Cardiac fibroblast (primary cell): Measurements from ENCODE around the gene RHBDF1.

ENCODE experiments used
- DNase-seq, 2 donors: peaks; one replicate each; pipeline versions ENCODE4 v3.0.0 to v3.0.0-alpha.2; 2010; ENCODE audit warnings: low read depth in 2 of 2
- H3K4me3 ChIP-seq, 2 donors: replicated peaks in 1 of 2; 1 replicate in 1 of 2; 2 replicates in 1 of 2; pipeline ENCODE4 v1.5.1; 2011; ENCODE audit warnings: low read depth in 2 of 2, low read length in 2 of 2, mild to moderate bottlenecking in 2 of 2, moderate library complexity in 1 of 2
- TF ChIP-seq, protein P1 (sequence below): IDR thresholded peaks from one replicate; pipeline ENCODE4 v1.5.1; 2011; ENCODE audit warnings: low read depth, mild to moderate bottlenecking, low read length, inconsistent platforms

Gene RHBDF1

GRCh38 chr16:57711-58110 lies 14.7 kb downstream of the RHBDF1 start:
- TF ChIP-seq, protein P1, sequence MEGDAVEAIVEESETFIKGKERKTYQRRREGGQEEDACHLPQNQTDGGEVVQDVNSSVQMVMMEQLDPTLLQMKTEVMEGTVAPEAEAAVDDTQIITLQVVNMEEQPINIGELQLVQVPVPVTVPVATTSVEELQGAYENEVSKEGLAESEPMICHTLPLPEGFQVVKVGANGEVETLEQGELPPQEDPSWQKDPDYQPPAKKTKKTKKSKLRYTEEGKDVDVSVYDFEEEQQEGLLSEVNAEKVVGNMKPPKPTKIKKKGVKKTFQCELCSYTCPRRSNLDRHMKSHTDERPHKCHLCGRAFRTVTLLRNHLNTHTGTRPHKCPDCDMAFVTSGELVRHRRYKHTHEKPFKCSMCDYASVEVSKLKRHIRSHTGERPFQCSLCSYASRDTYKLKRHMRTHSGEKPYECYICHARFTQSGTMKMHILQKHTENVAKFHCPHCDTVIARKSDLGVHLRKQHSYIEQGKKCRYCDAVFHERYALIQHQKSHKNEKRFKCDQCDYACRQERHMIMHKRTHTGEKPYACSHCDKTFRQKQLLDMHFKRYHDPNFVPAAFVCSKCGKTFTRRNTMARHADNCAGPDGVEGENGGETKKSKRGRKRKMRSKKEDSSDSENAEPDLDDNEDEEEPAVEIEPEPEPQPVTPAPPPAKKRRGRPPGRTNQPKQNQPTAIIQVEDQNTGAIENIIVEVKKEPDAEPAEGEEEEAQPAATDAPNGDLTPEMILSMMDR = no peak
- DNase-seq = peak in 1 of 2 donors; percentile 26
- no peak overlapping the region for H3K4me3 ChIP-seq

- H3K4me3 ChIP-seq = no peak overlapping the region
- TF ChIP-seq, protein P1 = no peak
- DNase-seq = no peak
Observed at GRCh38 chr16:56231-56927, 16.1 kb downstream of the RHBDF1 start.

DNA sequence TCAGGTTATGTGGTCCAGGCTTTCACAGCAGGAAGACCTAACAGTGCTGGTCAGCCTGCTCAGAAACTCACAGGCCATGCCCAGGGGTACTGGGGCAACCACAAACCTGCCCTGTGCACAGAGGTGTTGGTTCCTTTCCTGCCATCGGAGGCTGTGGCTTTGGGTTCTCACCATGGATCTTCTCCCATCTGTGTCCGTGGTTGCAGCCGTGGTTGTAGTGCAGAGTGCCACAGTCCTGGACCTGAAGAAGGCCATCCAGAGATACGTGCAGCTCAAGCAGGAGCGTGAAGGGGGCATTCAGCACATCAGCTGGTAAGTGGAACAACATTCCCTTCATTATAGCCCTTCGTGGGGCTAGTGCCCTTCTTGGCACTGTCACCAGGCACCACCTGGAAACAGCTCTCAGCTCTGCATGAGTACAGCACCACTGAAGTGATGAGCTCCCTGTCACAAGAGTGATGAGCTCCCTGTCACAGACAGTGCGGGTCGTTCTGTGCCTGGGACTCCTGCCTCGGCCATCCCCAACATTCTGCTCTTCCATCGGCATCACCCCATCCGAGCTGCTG lies 16.8 kb downstream of the RHBDF1 start:
- no peak overlapping the region for H3K4me3 ChIP-seq
- no peak for DNase-seq
- TF ChIP-seq, protein P1 = no peak

- peak overlapping the region; percentile 75 to 81 for H3K4me3 ChIP-seq
- TF ChIP-seq, protein P1 = no peak
- no peak for DNase-seq
Observed at GRCh38 chr16:54237-54581, 18.2 kb downstream of the RHBDF1 start.

DNA sequence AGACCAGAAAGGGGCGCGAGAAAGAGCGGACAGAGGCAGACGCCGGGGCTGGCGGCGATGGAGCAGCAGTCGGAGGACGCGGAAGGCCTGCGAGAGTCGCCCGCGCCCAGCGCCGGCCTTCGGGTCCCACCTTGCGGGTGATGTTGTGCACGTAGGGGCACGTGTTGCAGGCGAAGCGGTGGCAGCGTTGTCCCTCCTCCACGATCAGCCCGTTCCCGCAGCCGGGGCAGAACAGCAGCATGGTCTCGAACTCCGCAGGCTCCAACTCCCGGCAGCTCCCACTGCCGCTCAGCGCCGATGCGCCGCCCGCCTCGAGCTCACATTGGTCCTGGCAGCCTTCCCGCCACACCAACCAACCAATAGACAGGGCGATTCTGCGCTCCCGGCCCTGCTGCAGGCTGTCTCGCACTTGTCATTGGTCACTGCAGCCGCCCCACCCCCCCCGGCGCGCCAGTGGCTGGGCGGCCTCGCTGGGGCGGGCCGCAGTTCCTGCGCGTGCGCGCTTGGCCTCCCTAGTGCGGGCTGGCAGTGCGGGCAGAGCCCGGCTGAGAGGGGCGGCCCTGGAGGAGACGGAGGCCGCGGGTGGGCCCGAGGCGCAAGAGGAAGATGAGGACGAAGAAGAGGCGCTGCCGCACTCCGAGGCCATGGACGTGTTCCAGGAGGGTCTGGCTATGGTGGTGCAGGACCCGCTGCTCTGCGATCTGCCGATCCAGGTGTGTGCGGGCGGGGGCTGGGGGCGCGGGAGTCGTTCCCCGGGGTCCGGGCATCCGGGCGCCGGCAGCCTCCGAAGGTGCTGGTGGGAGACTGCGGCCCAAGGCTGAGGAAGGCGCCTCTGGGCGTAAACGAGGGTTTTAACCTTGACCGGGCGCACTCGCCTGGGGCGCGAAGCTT lies 18.8 kb downstream of the RHBDF1 start, which contains the start of the genes POLR3K and SNRNP25:
Gene POLR3K, minus strand, starts transcription at position 263 of the 891 bp plus-strand sequence. Its CDS starts 22 bp downstream, at position 241.
Gene SNRNP25, plus strand, starts transcription at position 483 of the 891 bp plus-strand sequence. Its CDS starts 189 bp downstream, at position 672.
- peak; percentile 98 to 99 for DNase-seq
- TF ChIP-seq, protein P1 = no peak

DNA sequence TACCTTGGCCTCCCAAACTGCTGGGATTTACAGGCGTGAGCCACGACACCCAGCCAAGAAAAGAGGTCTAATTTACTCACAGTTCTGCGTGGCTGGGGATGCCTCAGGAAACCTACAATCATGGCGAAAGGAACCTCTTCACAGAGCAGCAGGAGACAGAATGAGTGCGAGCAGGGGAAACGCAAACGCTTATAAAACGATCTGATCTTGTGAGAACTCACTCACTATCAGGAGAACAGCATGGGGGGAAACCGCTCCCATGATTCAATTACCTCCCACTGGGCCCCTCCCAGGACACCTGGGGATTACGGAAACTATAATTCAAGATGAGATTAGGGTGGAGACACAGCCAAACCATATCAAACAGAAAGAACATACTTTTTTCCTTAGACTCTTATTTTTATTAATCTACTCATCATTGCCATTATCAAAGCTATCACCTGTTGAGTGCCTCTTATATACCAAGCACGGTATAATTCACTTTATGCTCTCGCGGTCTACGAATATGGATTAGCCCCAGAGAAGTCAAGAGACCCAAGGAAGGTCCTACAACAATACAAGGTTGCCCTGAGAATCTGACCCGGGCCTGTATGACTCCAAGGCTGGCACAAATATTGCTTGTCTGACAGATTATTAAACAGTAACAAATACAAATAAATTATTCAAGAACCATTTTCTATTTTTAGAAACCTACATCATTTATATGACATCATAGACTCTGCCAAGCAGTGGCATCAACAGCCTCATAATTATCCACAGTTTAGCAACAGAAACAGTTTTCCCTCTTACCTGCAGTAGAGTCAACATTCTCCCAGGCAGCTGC lies 21.5 kb downstream of the RHBDF1 start:
- DNase-seq = no peak
- H3K4me3 ChIP-seq = no peak overlapping the region
- TF ChIP-seq, protein P1 = no peak

More for the DNA sequence above, 18.8 kb downstream of the RHBDF1 start, which contains the start of the genes POLR3K and SNRNP25:
- peak within 1 kb of the TSS; percentile 81 for H3K4me3 ChIP-seq
